SU-DHL-6 (cell line): ENCODE data around the gene LRRC4C.

Experiments
- EZH2phosphoT487 ChIP-seq: fragments of 200-600 bp; sonication (generic), shearing (Covaris generic); conservative IDR thresholded peaks from 2 replicates; pipeline ENCODE4 v1.6.1; 2018; ENCODE audit warnings: mild to moderate bottlenecking, antibody characterized with exemption, low read length, moderate library complexity, mixed read lengths
- TF ChIP-seq, protein P1 (sequence below): fragments of 200-600 bp; sonication (generic); IDR thresholded peaks from one replicate; pipeline ENCODE4 v1.5.1; 2017; ENCODE audit warnings: antibody characterized with exemption, mild to moderate bottlenecking, low read length, moderate library complexity; ENCODE audit not compliant: insufficient read depth, poor library complexity, severe bottlenecking

DNA sequence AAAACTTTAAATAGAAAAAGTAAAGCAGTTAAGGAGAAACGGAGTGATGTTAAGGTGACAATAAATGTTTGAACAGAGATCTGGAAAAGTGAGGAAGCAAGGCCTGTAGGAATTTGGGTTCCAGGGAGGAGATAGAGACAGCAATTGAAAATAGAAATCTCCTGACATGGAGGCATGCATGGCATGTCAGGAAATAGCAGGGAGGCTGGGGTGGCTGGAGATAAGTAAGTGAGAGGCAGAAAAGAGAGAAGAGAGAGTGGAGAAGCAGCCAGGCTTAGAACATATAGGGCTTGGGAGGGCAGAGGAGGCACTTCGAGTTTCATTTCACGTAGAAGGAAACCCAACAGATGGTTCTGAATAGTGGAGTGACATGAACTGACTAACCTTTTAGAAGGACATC lies 185.5 kb downstream of the LRRC4C start:
- TF ChIP-seq, protein P1, sequence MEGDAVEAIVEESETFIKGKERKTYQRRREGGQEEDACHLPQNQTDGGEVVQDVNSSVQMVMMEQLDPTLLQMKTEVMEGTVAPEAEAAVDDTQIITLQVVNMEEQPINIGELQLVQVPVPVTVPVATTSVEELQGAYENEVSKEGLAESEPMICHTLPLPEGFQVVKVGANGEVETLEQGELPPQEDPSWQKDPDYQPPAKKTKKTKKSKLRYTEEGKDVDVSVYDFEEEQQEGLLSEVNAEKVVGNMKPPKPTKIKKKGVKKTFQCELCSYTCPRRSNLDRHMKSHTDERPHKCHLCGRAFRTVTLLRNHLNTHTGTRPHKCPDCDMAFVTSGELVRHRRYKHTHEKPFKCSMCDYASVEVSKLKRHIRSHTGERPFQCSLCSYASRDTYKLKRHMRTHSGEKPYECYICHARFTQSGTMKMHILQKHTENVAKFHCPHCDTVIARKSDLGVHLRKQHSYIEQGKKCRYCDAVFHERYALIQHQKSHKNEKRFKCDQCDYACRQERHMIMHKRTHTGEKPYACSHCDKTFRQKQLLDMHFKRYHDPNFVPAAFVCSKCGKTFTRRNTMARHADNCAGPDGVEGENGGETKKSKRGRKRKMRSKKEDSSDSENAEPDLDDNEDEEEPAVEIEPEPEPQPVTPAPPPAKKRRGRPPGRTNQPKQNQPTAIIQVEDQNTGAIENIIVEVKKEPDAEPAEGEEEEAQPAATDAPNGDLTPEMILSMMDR, result no peak
- no peak for TF ChIP-seq EZH2phosphoT487
